ENCODE measurements around the gene PRR19. TPM values are rescaled to one million over a fixed set of nuclear protein-coding genes. Genes with fewer than 3 reads are reported as not detected.

Gene PRR19
- total RNA-seq, 4 donors from 2014 or later: 0.23 to 0.30 (median 0.29) TPM; not detected in 1

DNA sequence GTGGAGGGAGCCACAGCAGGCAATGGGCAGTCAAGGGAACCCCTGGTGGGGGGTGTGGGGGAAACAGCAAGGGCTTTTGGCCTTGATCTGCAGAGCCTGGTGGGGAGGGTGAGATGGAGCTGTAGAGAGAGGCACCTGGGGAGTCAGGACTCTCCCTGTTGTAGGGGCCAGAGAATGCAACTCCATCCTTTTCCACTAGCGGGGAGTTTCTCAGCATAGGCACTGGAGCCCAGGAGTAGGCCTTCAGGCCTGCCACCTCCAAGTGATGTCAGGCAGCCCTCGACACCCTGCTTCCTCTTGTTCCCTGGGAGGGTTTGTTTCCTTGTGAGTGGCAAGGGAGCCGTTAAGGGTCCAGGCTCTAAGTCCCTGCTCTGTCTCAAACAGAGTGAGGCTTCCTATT, 48.5 kb downstream of the PRR19 start:
- TF ChIP-seq, protein P1, sequence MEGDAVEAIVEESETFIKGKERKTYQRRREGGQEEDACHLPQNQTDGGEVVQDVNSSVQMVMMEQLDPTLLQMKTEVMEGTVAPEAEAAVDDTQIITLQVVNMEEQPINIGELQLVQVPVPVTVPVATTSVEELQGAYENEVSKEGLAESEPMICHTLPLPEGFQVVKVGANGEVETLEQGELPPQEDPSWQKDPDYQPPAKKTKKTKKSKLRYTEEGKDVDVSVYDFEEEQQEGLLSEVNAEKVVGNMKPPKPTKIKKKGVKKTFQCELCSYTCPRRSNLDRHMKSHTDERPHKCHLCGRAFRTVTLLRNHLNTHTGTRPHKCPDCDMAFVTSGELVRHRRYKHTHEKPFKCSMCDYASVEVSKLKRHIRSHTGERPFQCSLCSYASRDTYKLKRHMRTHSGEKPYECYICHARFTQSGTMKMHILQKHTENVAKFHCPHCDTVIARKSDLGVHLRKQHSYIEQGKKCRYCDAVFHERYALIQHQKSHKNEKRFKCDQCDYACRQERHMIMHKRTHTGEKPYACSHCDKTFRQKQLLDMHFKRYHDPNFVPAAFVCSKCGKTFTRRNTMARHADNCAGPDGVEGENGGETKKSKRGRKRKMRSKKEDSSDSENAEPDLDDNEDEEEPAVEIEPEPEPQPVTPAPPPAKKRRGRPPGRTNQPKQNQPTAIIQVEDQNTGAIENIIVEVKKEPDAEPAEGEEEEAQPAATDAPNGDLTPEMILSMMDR (IDR thresholded peaks at IDR 0.05): no peak
- no peak for TF ChIP-seq POLR2A (IDR thresholded peaks at IDR 0.05)
- no peak for DNase-seq (ENCODE audit: low spot score in 2 of 2)
- no peak overlapping the region for H3K4me3 ChIP-seq (ENCODE audit: low read depth, poor library complexity, severe bottlenecking)
- WGBS, 2 donors: 94% methylated on average over 3 of the region's 3 CpGs
- intact Hi-C loops (cut with DNase I; ENCODE audit: low total_unique reads): no loop called here

DNA sequence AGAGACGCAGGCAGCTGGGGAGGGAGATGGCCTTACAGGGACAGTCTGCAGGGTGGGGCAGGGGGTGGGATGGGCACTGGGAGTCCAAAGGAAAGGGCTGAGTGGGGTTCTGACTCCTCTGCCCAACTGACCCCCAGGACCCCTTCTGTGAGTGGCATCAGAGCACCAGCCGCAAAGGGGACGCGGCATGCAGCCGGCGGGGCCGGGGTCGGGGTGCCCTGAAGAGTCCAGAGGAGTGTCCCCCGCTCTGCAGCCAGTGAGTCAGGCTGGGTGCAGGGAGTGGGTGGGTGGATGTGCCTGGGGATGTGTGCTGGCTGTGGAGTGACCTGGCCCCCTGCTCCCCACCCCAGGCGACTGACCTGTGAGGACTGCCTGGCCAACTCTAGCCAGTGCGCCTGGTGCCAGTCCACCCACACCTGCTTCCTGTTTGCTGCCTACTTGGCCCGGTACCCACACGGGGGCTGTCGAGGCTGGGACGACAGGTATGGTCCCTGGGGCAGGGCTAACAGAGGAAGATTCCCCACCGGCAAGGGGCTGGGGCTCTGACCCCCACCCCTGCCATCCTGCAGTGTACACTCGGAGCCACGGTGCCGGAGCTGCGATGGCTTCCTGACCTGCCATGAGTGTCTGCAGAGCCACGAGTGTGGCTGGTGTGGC, 49.3 kb downstream of the PRR19 start:
- DNase-seq (ENCODE audit: low spot score in 2 of 2): no peak
- intact Hi-C loops (cut with DNase I; ENCODE audit: low total_unique reads): no loop called here
- 89 to 98% methylated on average over 14 to 21 of the region's 21 CpGs for WGBS, 2 donors
- TF ChIP-seq, protein P1 (IDR thresholded peaks at IDR 0.05): no peak
- TF ChIP-seq POLR2A (IDR thresholded peaks at IDR 0.05): no peak
- no peak overlapping the region for H3K4me3 ChIP-seq (ENCODE audit: low read depth, poor library complexity, severe bottlenecking)

DNA sequence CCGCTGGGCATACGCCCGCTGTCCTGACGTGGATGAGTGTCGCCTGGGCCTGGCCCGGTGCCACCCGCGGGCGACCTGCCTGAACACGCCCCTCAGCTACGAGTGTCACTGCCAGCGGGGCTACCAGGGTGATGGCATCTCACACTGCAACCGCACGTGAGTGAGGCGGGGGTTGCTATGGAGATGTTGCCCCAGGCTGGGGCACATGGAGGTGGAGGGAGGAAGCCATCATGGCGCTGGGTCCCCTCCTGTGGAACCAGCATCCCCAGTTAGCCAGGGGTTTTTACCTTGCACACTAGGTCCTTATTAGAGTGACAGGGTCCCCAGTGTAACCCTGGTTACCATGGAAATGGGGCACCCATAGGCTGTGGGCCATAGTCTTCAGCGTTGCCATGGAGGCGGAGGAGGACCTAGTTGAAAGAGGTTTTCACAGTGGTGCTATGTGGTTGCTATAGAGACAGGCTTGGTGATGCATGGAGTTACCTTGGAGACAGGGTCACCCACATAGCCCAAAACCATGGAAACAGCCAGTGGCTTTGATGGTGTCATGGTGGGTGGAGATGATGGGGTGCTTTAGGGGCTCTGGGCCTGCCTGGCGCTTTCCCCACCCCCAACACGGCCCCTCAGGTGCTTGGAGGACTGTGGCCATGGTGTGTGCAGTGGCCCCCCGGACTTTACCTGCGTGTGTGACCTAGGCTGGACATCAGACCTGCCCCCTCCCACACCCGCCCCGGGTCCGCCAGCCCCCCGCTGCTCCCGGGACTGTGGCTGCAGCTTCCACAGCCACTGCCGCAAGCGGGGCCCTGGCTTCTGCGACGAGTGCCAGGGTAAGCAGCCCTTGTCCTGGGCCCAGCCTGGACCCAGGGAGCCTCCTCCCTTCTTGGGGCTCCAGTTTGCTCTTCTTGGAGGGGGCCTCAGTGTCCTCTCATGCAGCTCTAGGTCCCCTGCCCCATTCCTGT, 50.6 kb downstream of the PRR19 start:
- 71 to 75% methylated on average over 23 to 27 of the region's 31 CpGs for whole genome bisulfite sequencing, 2 donors
- intact Hi-C loops (cut with DNase I; ENCODE audit: low total_unique reads): no loop called here
- no peak for TF ChIP-seq POLR2A (IDR thresholded peaks at IDR 0.05)
- TF ChIP-seq, protein P1 (IDR thresholded peaks at IDR 0.05): no peak
- DNase-seq (ENCODE audit: low spot score in 2 of 2): no peak
- H3K4me3 ChIP-seq (ENCODE audit: low read depth, poor library complexity, severe bottlenecking): no peak overlapping the region

DNA sequence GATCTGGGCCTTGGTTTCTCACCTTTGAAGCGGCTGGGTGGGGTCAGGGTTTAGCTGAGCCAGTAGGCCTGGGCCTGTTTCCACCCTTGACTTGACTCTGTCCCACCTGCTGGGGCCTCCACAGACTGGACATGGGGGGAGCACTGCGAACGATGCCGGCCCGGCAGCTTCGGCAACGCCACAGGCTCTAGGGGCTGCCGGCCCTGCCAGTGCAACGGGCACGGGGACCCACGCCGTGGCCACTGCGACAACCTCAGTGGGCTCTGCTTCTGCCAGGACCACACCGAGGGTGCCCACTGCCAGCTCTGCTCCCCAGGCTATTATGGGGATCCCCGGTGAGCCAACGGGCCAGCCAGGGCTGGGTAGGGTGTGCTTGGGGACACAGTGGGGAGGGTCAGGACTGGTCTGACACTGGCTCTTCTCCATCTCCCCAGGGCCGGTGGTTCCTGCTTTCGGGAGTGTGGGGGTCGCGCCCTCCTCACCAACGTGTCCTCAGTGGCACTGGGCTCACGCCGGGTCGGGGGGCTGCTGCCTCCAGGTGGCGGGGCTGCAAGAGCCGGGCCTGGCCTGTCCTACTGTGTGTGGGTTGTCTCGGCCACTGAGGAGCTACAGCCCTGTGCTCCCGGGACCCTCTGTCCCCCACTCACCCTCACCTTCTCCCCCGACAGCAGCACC, 51.5 kb downstream of the PRR19 start:
- no peak overlapping the region for H3K4me3 ChIP-seq (ENCODE audit: low read depth, poor library complexity, severe bottlenecking)
- no peak for TF ChIP-seq POLR2A (IDR thresholded peaks at IDR 0.05)
- TF ChIP-seq, protein P1 (IDR thresholded peaks at IDR 0.05): no peak
- intact Hi-C loops (cut with DNase I; ENCODE audit: low total_unique reads): no loop called here
- 91 to 95% methylated on average over 13 to 18 of the region's 29 CpGs for WGBS, 2 donors
- DNase-seq (ENCODE audit: low spot score in 2 of 2): no peak

DNA sequence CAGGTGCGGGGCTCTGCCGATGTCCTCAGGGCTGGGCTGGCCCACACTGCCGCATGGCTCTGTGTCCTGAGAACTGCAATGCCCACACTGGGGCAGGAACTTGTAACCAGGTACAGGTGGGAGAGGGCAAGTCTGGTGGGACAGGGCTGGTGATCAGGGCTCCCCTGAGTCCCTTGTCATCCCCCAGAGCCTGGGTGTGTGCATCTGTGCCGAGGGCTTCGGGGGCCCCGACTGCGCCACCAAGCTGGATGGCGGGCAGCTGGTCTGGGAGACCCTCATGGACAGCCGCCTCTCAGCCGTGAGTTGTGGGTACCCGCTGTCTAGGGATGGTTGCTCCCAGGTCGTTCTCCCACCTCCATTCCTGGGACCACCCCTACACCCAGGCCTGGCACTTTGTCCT, 54.0 kb downstream of the PRR19 start:
- 92 to 100% methylated on average over 2 to 8 of the region's 12 CpGs for WGBS, 2 donors
- no peak overlapping the region for H3K4me3 ChIP-seq (ENCODE audit: low read depth, poor library complexity, severe bottlenecking)
- DNase-seq (ENCODE audit: low spot score in 2 of 2): no peak
- TF ChIP-seq, protein P1 (IDR thresholded peaks at IDR 0.05): no peak
- TF ChIP-seq POLR2A (IDR thresholded peaks at IDR 0.05): no peak
- intact Hi-C loops (cut with DNase I; ENCODE audit: low total_unique reads): no loop called here
